ENCODE results near the gene IFI27L1.

IFI27L1 gene

GRCh38 chr14:94080621-94081385, at the start of gene IFI27L1, which contains the start of gene DDX24:
IFI27L1 (plus strand) TSS chr14:94081310; CDS start chr14:94096938, 15,628 bp downstream.
DDX24 (minus strand) TSS chr14:94081202; CDS start chr14:94079742, 1,460 bp downstream.
- DNase-seq (ENCODE audit: low read depth, low spot score), result peak; percentile 63

- no peak for DNase-seq (ENCODE audit: low read depth, low spot score)
Observed at GRCh38 chr14:94031883-94032279, 49.2 kb upstream of the IFI27L1 start.

- no peak for DNase-seq (ENCODE audit: low read depth, low spot score)
Observed at GRCh38 chr14:94034886-94035285, 46.2 kb upstream of the IFI27L1 start.

- DNase-seq (ENCODE audit: low read depth, low spot score), result peak; percentile 48
Observed at GRCh38 chr14:94036313-94037167, 44.6 kb upstream of the IFI27L1 start.

DNA sequence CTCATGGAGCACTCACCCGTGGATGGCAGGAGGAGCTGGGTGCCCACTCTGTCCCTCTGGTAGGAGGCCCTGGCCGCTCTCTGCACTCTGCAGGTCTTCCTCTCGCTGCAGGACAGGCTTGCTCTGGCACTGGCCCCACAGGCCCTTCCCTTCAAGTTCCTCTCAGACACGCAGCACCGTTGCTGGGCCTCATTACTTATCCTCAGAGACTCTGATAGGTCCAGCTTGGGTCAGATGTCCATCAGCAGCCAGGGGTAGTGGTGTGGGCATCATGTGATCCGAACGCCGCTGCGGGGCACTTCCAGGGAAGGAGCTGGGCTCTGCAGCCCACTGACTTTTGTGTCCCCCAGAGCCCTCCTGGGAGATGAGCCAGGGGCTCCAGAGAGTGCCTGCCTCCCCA, 43.2 kb upstream of the IFI27L1 start:
- DNase-seq (ENCODE audit: low read depth, low spot score), result no peak

- no peak for DNase-seq (ENCODE audit: low read depth, low spot score)
Observed at GRCh38 chr14:94038510-94038909, 42.6 kb upstream of the IFI27L1 start.

GRCh38 chr14:94038921-94039629, 42.0 kb upstream of the IFI27L1 start:
- no peak for DNase-seq (ENCODE audit: low read depth, low spot score)

DNA sequence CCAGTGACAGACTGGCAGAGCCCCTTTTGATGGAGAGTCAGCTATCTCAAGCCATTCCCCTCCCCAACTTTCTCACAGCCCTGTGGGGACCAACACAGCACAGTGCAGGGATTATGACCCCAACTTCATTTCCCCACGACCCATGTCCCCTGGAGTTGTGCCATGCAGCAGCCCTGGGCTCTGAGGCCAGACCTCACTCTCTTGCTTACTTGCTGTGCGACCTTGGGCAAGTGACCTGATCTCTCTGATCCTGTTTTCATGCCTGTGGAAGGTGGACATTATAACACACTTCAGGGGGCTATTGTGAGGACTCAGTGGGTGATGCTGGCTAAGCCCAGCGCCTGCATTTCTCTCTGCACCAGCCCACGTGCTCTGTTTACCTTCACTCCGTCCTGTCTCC, 40.9 kb upstream of the IFI27L1 start:
- no peak for DNase-seq (ENCODE audit: low read depth, low spot score)

DNA sequence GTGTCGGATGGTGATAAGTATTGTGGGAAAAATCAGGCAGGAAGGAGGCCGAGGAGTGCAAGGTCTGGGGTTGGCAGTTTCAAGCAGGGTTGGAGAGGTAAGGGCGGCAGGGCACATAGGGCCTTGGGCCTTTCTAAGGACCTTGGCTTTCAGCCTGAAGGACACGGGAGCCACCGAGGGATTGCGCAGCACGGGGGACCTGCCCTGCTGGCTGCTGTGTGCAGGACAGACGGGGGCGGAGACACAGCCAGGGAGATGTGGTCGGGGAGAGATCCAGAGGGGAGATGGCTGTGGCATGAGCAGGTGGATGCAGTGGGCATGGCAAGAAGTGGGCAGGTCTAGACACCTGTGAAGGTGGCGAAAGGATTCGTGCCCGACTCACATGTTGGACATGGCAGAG, 40.3 kb upstream of the IFI27L1 start:
- no peak for DNase-seq (ENCODE audit: low read depth, low spot score)

DNA sequence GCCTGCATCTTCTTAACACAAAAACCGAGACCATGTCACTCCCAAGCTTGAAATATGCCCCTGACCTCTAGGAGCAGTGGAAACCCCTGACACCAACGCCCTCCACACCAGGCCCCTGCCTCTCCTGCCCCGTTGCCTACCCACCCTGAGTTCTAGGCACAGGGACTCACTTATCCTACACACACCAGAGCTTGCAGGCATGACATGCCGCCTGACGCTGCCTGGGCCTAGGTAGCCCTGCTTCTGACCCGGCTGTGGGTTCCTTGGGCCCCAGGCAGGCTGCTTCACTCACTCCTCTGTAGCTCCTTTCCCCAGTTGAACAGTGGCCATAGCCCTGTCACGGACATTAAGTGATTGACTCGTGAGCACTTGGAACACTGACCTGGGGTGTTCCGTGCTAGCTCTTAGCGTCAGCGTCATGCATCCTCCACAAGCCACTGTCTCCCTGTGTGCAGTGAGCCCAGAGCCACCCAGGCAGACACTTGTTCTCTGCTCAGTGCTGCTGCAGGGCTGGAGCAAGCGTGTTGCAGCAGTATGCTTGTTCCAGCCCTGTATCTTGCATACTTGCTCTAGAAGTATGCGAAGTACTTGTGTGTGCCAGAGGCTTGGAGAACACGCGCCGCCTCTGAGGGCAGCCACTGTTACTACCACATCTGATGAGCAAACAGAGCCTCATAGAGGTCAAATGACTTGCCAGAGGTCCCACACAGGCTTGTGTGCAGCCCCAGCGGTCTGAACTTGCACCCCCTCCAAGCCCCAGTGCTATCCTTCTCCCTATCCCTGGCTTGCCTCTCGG, 39.4 kb upstream of the IFI27L1 start:
- no peak for DNase-seq (ENCODE audit: low read depth, low spot score)

DNA sequence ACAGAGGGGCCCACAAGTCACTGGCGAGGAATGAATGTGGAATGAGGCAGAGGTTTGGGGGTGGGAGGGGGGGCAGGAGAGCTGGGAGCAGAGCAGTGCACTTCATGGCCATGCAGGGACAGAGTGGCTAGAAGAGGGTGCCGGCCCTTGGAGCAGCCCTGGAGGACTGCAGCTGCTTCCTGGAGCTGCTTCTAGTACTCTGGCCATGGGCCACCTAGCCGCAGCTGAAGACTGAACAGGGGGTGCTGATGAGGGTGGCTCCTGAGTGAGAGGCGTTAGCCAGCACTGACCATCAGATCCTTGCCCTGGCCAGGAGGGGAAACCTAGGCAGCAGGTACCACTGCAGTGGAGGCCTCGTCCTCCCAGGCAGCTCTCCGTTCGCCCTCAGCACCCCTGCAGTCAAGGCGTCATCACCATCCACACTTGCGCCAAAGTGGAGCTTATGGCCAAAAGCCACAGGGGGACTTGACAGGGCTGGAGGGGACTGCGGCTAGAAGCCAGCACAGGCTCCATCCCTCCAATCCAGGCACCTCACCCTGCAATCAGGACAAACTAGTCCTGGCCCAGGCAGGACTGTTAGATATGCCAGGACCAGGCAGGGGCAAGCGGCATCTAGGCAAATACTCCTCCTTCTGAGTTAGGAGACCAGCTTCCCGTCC, 38.5 kb upstream of the IFI27L1 start:
- DNase-seq (ENCODE audit: low read depth, low spot score), result no peak

DNA sequence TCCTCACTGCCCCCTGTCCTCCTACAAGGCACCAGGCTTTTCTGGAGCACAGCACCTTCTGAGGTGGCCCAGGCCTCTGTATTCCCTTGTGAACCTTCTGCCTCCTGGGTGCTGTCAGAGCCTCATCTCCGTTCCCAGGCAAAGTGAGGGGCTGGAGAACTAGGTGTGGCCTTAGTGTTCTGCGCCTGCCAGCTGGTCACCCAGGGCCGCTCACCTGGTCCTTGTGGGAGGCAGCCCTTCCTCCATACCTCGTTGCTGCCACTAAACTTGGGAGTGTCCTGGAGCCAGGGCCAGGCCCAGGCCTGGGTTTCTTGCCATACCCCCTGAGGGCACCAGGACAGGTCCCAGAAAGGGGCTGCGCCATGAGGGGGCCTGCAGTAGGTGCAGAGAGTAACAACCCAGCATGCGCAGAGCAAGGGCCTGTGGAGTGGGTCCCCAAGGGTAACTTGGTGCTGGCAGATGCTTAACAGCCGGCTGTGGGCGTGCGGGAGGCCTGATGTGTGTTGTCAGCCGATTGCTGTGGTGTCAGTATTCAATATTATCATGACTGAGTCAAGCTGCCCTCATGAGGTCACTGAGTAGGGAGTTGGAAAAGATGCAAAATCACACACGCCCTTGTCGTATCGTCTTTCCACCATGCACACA, 37.9 kb upstream of the IFI27L1 start:
- no peak for DNase-seq (ENCODE audit: low read depth, low spot score)

GRCh38 chr14:94043756-94044475, 37.2 kb upstream of the IFI27L1 start:
- DNase-seq (ENCODE audit: low read depth, low spot score), result no peak

- no peak for DNase-seq (ENCODE audit: low read depth, low spot score)
Observed at GRCh38 chr14:94044476-94045091, 36.5 kb upstream of the IFI27L1 start.

DNA sequence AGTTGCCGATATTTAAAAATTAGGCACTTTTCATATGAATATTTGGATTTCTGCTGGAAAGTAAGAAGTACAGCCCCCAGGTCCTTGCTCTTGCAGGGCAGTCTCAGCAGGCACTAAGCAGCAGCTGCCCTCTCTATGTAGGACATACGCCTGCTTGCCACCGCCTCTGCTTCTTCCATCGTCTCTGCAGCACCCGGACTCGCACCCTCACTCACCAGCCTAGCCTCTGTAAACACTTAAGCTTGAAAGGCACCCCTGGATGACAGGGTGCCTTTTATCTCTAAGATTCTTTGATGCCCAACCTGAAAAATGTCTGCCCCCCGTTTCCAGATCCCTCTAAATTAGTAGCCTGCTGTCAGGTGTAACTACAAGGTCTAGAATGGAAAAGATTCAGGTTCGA, 36.0 kb upstream of the IFI27L1 start:
- no peak for DNase-seq (ENCODE audit: low read depth, low spot score)

- DNase-seq (ENCODE audit: low read depth, low spot score), result no peak
Observed at GRCh38 chr14:94045563-94046345, 35.4 kb upstream of the IFI27L1 start.

DNA sequence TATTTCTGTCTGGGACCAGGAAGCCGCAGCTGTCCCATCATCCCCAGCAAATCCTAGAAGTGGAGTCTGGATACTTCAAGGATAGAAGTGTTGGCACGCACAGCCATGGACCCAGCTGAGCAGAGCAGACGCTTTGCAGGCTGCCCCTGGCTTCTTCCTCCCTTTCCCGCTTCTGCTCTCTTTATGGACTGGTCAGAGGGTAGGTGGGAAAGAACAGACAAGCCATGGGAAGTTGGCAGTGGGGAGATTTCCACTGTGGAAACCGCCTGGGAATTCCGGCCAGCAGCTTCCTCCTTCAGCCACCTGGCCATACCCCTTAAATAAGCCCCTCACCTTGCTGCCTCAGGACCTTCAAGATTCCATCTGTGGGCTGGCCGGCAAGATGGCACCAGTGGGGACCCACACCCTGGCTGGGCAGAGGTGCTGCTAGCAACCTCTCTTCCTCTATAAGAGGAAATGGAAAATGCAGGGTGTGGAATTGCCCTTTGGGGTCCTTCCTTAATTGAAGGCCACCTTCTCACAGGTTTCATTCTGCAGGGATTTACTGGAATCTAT, 34.3 kb upstream of the IFI27L1 start:
- DNase-seq (ENCODE audit: low read depth, low spot score), result no peak

DNA sequence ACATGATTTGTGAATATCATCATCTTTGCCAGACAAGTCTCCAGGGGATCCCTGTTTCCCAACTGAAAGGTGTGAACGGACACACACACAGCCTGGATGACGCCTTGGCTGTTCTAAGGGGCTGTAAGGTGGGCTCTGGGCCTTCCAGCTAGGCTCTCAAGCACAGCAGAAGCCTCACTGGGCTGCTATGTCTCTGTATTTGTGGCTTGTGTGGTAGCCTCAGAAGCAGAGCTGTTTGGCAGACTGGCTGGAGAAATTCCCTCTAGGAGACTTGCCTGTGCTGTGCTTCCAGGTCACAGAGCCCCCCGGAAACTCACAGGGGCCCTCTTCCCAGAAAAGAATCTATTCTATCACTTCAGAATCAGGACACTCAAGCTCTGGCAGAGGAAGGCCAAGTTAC, 33.5 kb upstream of the IFI27L1 start:
- DNase-seq (ENCODE audit: low read depth, low spot score), result no peak
